Gastroesophageal sphincter (tissue), 3 donors: ENCODE results near the gene ZNF175.

Source experiments
- EP300 ChIP-seq: sonication (generic); formaldehyde crosslinking; IDR thresholded peaks from one replicate; pipeline ENCODE4 v1.6.1; 2017; ENCODE audit warnings: antibody characterized with exemption, mild to moderate bottlenecking
- POLR2A ChIP-seq, 2 donors: fragments of 450-650 bp; IDR thresholded peaks; one replicate each; pipeline ENCODE4 v1.6.1; 2017; ENCODE audit warnings: antibody characterized with exemption in 2 of 2, mild to moderate bottlenecking in 2 of 2, moderate library complexity in 1 of 2
- TF ChIP-seq, protein P1 (sequence below), 4 experiments: fragments of 200-600 bp in 2 of 4; fragments of 450-650 bp in 2 of 4; sonication (generic) in 1 of 4; IDR thresholded peaks; one replicate each; pipeline ENCODE4 v1.5.1; 2017 to 2019; ENCODE audit warnings: antibody characterized with exemption in 4 of 4, mild to moderate bottlenecking in 2 of 4, moderate library complexity in 2 of 4

DNA sequence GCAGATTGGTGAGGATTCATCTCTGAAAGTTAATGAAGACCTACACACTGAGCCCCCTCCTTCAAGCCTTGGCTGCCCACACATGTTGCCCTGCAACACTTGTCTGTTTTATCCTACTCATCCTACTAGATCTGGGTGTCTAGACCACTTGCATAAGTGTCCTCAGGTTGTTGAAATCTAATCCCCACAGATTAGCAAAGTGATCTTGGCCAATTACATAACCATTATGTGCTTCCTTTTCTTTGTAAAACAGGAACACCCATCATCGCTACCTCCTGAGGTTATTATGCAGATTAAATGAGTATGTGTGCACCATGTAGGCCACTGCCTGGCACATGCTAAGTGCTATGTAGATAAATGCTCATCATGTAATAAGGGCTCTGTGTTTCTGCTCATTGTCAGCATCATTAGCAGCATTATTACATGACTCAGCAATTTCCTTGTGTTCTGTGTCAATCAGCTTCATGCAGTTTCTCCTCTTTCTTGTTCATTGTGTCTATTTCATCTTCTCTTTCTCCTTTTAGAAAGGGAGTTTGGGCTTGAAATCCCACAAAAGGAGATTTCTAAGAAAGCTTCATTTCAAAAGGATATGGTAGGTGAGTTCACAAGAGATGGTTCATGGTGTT lies 15.1 kb downstream of the ZNF175 start:
- TF ChIP-seq, protein P1, sequence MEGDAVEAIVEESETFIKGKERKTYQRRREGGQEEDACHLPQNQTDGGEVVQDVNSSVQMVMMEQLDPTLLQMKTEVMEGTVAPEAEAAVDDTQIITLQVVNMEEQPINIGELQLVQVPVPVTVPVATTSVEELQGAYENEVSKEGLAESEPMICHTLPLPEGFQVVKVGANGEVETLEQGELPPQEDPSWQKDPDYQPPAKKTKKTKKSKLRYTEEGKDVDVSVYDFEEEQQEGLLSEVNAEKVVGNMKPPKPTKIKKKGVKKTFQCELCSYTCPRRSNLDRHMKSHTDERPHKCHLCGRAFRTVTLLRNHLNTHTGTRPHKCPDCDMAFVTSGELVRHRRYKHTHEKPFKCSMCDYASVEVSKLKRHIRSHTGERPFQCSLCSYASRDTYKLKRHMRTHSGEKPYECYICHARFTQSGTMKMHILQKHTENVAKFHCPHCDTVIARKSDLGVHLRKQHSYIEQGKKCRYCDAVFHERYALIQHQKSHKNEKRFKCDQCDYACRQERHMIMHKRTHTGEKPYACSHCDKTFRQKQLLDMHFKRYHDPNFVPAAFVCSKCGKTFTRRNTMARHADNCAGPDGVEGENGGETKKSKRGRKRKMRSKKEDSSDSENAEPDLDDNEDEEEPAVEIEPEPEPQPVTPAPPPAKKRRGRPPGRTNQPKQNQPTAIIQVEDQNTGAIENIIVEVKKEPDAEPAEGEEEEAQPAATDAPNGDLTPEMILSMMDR (IDR thresholded peaks at IDR 0.05), result no peak
- no peak for TF ChIP-seq POLR2A (IDR thresholded peaks at IDR 0.05)
- TF ChIP-seq EP300, result no peak
